ENCODE data around the gene TRDN.
"Not testable (repeated sequence)": the region's sequence is repeated elsewhere in the genome, so short reads cannot be mapped to it uniquely, and the experiment has no call there.

The TRDN gene

DNA sequence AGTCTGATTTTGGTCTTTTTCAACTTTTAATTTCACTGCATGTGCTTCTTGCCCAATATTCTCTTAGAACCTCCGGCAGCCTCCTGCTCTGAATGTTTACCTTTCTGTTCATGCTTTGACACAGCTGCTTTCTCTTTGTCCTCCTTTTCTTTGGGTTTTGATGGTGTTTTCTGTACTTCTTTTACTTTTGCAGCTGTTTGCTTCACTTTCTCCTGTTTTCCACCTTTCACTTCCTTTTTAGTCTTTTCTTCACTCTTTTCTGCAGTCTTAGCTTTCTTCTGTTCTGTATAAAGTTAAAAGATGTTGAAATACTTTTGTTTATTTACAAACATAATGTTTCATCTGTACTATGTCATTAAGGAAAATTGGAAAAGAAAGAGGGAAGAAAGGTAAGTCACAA is 133.1 kb downstream of the TRDN start:
- DNase-seq = no peak

DNA sequence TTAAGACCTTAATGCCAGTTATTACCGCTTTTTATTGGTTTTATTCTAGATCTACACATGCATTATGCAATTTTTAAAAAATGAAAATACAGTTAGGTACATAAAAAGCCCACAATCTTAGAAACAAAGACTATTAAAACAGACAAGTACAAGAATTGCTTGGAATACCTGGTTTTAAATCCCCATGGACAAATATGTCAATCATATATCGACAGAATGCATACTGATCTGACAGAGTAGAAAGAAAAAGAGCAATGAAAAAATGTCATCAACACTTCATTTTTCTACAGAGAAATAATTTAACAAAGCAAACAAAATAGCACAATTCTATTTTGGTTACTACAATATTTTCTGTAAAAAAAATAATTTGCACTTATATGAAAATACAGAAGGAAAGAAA is 139.7 kb downstream of the TRDN start:
- DNase-seq = no peak

DNA sequence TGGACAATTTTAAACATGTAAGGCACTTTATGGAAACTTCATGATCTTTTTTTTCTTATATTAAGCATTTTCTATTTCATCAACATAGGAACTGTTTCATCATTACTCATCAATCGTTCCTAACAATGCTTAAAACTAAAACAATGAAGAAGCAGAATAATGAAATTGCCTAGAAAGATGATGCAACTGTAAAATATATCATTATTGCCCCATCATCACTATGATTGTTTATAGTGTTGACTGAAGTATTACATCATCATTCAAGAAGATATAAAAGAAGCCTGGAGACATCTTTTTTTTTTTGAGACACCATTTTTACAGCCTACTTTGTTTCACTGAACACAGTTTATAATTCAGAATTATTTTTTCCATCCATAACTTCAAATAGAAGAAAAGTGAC is 147.2 kb downstream of the TRDN start:
- no peak for DNase-seq

GRCh38 chr6:123480986-123481385 is 155.8 kb downstream of the TRDN start:
- DNase-seq = no peak

DNA sequence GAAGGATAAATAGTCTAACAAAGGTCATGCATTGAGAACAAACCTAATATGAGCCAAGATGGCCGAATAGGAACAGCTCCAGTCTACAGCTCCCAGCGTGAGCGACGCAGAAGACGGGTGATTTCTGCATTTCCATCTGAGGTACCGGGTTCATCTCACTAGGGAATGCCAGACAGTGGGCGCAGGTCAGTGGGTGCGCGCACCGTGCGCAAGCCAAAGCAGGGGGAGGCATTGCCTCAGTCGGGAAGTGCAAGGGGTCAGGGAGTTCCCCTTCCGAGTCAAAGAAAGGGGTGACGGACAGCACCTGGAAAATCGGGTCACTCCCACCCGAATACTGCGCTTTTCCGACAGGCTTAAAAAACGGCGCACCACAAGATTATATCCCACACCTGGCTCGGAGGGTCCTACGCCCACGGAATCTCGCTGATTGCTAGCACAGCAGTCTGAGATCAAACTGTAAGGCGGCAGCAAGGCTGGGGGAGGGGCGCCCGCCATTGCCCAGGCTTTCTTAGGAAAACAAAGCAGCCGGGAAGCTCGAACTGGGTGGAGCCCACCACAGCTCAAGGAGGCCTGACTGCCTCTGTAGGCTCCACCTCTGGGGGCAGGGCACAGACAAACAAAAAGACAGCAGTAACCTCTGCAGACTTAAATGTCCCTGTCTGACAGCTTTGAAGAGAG is 164.6 kb downstream of the TRDN start:
- not testable (repeated sequence) for DNase-seq

DNA sequence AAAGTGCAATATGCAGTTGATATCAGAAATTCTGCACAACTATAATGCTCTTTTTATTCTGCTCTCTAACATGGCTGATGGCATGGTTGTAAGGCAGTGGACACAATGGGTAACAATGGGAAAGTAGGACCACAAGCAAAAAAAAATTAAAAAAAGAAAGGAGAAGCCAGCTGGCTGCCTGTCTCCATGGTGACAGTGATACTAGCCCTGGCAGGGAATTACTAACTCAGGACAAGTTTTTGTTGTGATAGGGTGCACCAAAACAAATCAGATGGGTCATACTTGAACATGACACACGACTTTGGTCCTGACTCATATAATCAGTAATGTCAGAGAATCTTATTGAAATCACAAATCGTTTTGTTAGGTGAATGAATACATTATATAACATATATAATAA is 169.4 kb downstream of the TRDN start:
- DNase-seq = no peak

GRCh38 chr6:123462152-123462551 is 174.6 kb downstream of the TRDN start:
- no peak for DNase-seq

- DNase-seq = no peak
Measured at GRCh38 chr6:123458218-123458617, 178.5 kb downstream of the TRDN start.

GRCh38 chr6:123456836-123457235 is 179.9 kb downstream of the TRDN start:
- no peak for DNase-seq

GRCh38 chr6:123454448-123454847 is 182.3 kb downstream of the TRDN start:
- no peak for DNase-seq

- not testable (repeated sequence) for DNase-seq
Measured at GRCh38 chr6:123453071-123453470, 183.7 kb downstream of the TRDN start.

- DNase-seq = no peak
Measured at GRCh38 chr6:123448306-123448884, 188.4 kb downstream of the TRDN start.

GRCh38 chr6:123447315-123447937 is 189.3 kb downstream of the TRDN start:
- no peak for DNase-seq

DNA sequence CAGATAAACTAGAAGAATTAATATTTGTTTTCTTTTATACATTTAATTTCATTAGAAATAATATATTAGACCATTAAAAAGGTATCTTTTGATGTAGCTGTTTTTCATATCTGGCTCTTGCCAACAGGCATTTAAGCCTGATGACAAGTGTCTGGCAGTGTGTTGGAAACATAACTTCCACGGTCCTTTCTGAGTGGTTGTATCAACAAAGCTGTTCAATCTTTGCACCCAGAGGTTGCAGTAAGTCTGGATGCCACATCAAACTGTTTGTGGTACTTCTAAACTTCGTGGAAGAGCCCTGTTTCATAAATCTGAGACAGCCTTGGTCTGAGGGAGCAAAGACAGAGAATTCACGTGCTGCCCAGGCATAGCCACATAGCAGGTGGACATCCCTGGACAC is 197.4 kb downstream of the TRDN start:
- no peak for DNase-seq

- no peak for DNase-seq
Measured at GRCh38 chr6:123434186-123434585, 202.6 kb downstream of the TRDN start.

DNA sequence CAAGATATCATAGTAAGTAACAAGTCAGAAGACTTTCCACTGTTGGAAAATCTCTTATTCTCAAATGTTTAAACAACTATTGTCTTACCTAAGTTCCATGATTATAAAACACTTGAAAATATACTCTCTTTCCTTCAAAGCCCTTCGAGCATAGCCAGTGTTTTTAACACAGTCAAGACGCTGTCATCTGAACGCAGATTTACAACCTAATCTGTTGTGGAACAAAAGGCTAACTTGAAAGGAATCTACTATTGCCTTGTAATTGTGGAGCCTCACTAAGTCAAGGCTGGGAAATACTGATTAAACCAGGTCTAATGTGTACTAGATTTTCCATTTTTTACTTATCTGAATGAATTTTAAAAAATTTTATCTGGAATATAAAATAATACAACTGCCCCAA is 205.8 kb downstream of the TRDN start:
- no peak for DNase-seq

DNA sequence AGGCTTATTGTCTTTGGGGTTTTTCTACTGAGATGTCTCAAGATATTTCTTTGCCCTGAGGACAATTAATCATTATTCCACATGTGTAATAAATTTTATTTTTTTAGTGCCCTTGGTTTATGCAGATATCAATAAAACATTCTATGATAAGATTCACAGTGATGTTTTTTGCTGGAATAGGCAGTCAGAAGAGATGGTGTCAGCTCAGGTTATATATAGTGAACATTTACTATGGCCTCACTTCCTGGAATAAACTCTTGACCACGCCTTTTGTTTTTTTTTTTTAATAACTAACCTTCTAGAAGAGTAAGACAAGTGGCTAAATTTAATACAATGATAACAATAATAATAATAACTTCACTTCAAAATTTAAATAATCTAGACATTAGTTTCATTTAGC is 209.7 kb downstream of the TRDN start:
- DNase-seq = no peak

- DNase-seq = no peak
Measured at GRCh38 chr6:123423130-123423529, 213.6 kb downstream of the TRDN start.

GRCh38 chr6:123420512-123420911 is 216.2 kb downstream of the TRDN start:
- DNase-seq = no peak

GRCh38 chr6:123418071-123418470 is 218.7 kb downstream of the TRDN start:
- DNase-seq = no peak

DNA sequence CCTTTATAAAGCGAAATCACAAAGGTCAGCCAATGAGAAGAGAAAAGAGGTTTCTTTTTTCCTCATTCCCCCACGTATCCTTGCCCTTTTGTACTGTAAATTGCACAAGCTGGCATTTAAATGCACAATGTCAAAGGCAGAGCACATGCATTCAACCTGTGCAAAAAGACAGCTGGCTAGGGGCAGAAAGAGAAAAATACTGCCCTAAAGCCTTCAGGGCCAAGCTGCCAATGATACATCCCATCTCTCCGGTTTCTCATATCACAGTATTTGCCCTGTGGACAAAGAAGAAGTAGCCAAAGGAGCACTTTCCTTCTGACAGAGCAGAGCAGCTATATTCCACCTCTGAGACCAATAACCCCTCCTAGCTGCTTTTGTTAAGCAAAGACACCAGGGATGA is 219.2 kb downstream of the TRDN start:
- DNase-seq = no peak

- peak; percentile 31 for DNase-seq
Measured at GRCh38 chr6:123415844-123416468, 220.8 kb downstream of the TRDN start.

DNA sequence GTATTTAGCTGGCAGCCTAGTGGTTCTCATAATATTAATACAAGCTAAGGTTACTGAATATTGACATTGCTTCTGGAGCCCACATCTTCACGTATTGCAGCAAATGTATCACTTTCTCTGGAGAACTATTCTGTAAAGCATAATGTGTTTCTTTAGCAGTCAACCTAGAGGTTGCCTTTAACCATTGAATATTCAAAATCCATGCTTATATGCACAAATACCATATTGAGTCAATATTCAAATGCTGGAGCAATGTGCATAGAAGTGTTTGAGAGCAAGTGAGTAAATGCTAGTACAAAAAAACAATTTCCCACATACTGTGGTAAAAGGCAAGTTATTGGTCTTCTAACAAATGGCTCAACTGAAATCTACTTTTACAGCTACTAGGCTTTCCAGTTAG is 231.8 kb downstream of the TRDN start:
- no peak for DNase-seq

GRCh38 chr6:123402052-123402451 is 234.7 kb downstream of the TRDN start:
- DNase-seq = no peak
